ENCODE results near the gene ING3.

DNA sequence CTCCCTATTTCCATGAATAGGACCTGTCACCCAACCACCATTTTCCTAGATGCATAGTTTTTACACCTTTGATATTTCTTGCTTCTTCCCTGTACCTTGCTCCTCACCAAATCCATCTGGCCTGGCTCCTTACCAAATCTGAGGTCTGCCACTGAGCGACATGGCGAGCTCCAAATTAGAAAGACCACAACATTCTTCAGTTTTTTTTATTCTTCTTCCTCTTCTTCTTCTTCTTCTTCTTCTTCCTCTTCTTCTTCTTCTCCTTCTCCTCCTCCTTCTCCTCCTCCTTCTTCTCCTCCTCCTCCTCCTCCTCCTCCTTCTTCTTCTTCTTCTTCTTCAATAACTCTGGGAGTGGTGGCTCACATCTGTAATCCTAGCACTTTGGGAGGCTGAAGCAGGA, 45.1 kb downstream of the ING3 start:
- TF ChIP-seq, protein P1, sequence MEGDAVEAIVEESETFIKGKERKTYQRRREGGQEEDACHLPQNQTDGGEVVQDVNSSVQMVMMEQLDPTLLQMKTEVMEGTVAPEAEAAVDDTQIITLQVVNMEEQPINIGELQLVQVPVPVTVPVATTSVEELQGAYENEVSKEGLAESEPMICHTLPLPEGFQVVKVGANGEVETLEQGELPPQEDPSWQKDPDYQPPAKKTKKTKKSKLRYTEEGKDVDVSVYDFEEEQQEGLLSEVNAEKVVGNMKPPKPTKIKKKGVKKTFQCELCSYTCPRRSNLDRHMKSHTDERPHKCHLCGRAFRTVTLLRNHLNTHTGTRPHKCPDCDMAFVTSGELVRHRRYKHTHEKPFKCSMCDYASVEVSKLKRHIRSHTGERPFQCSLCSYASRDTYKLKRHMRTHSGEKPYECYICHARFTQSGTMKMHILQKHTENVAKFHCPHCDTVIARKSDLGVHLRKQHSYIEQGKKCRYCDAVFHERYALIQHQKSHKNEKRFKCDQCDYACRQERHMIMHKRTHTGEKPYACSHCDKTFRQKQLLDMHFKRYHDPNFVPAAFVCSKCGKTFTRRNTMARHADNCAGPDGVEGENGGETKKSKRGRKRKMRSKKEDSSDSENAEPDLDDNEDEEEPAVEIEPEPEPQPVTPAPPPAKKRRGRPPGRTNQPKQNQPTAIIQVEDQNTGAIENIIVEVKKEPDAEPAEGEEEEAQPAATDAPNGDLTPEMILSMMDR (conservative IDR thresholded peaks at IDR 0.05): no peak
- TF ChIP-seq ZFX (IDR thresholded peaks at IDR 0.05): no peak
